ENCODE data around the gene CYP2B6.

CYP2B6 gene

GRCh38 chr19:40954573-40954972 is 36.5 kb upstream of the CYP2B6 start:
- no peaks in the 10 kb centered on the region for H3K9me2 ChIP-seq (replicated peaks; ENCODE audit: insufficient read depth, low read length)
- no peak for DNase-seq
- no peaks in the 10 kb centered on the region for H3K9me3 ChIP-seq (replicated peaks; ENCODE audit: insufficient read depth, low read length)
- H3F3A ChIP-seq (ENCODE audit: insufficient read depth, low read length), result no peaks in the 10 kb centered on the region
- H3K79me2 ChIP-seq (ENCODE audit: low read length), result no peaks in the 10 kb centered on the region
- H2AFZ ChIP-seq (ENCODE audit: low read length), result no peak overlapping the region
- H3K27me3 ChIP-seq (replicated peaks; ENCODE audit: insufficient read depth, low read length), result peaks cover 58% of the 10 kb centered on the region
- H3K4me1 ChIP-seq (ENCODE audit: low read length), result no peaks in the 10 kb centered on the region
- H3K27ac ChIP-seq (ENCODE audit: low read length), result no peak overlapping the region
- no peaks in the 10 kb centered on the region for H3K36me3 ChIP-seq (replicated peaks; ENCODE audit: insufficient read depth, low read length)
- H3K9ac ChIP-seq (ENCODE audit: low read length), result no peak overlapping the region
- no peak overlapping the region for H3K4me2 ChIP-seq (ENCODE audit: low read depth, low read length)
- H4K20me1 ChIP-seq (ENCODE audit: insufficient read depth, low read length), result no peaks in the 10 kb centered on the region
- H3K4me3 ChIP-seq (ENCODE audit: low read length), result no peak overlapping the region
- TF ChIP-seq EZH2phosphoT487 (IDR thresholded peaks at IDR 0.05; ENCODE audit: low read length) (no peak), EZH2 (optimal IDR thresholded peaks at IDR 0.05; ENCODE audit: low read depth, low read length) (no peak)
- TF ChIP-seq, protein P1, sequence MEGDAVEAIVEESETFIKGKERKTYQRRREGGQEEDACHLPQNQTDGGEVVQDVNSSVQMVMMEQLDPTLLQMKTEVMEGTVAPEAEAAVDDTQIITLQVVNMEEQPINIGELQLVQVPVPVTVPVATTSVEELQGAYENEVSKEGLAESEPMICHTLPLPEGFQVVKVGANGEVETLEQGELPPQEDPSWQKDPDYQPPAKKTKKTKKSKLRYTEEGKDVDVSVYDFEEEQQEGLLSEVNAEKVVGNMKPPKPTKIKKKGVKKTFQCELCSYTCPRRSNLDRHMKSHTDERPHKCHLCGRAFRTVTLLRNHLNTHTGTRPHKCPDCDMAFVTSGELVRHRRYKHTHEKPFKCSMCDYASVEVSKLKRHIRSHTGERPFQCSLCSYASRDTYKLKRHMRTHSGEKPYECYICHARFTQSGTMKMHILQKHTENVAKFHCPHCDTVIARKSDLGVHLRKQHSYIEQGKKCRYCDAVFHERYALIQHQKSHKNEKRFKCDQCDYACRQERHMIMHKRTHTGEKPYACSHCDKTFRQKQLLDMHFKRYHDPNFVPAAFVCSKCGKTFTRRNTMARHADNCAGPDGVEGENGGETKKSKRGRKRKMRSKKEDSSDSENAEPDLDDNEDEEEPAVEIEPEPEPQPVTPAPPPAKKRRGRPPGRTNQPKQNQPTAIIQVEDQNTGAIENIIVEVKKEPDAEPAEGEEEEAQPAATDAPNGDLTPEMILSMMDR (IDR thresholded peaks at IDR 0.05; ENCODE audit: low read length), result no peak

DNA sequence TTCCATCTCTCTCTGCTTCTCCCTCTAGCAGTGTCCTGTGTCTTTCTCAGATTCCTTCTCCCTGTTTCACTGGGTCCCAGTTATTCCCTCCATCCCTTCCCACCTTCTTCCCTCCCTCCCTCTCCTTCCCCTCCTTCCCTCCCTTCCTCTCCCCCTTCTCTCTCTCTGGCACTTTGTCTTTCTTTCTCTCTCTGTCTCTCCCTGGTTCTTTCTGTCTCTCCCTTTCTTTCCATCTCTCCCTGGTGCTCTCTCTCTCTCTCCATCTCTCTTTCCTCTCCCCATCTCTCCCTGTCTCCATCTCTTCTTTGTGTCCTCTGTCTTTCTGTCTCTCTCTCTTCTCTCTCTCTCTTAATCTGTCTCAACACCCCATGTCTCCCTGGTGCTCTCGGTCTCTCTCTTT is 31.7 kb upstream of the CYP2B6 start:
- H3K9me2 ChIP-seq (replicated peaks; ENCODE audit: insufficient read depth, low read length), result no peaks in the 10 kb centered on the region
- no peak overlapping the region for H3K4me3 ChIP-seq (ENCODE audit: low read length)
- no peaks in the 10 kb centered on the region for H3F3A ChIP-seq (ENCODE audit: insufficient read depth, low read length)
- H2AFZ ChIP-seq (ENCODE audit: low read length), result no peak overlapping the region
- no peak overlapping the region for H3K9ac ChIP-seq (ENCODE audit: low read length)
- H3K79me2 ChIP-seq (ENCODE audit: low read length), result no peaks in the 10 kb centered on the region
- no peaks in the 10 kb centered on the region for H3K9me3 ChIP-seq (replicated peaks; ENCODE audit: insufficient read depth, low read length)
- H3K27ac ChIP-seq (ENCODE audit: low read length), result no peak overlapping the region
- H3K27me3 ChIP-seq (replicated peaks; ENCODE audit: insufficient read depth, low read length), result peaks cover 66% of the 10 kb centered on the region
- H4K20me1 ChIP-seq (ENCODE audit: insufficient read depth, low read length), result no peaks in the 10 kb centered on the region
- no peak overlapping the region for H3K4me2 ChIP-seq (ENCODE audit: low read depth, low read length)
- no peak for DNase-seq
- TF ChIP-seq EZH2 (optimal IDR thresholded peaks at IDR 0.05; ENCODE audit: low read depth, low read length) (no peak), EZH2phosphoT487 (IDR thresholded peaks at IDR 0.05; ENCODE audit: low read length) (no peak)
- TF ChIP-seq, protein P1 (IDR thresholded peaks at IDR 0.05; ENCODE audit: low read length), result no peak
- no peaks in the 10 kb centered on the region for H3K4me1 ChIP-seq (ENCODE audit: low read length)
- H3K36me3 ChIP-seq (replicated peaks; ENCODE audit: insufficient read depth, low read length), result no peaks in the 10 kb centered on the region

DNA sequence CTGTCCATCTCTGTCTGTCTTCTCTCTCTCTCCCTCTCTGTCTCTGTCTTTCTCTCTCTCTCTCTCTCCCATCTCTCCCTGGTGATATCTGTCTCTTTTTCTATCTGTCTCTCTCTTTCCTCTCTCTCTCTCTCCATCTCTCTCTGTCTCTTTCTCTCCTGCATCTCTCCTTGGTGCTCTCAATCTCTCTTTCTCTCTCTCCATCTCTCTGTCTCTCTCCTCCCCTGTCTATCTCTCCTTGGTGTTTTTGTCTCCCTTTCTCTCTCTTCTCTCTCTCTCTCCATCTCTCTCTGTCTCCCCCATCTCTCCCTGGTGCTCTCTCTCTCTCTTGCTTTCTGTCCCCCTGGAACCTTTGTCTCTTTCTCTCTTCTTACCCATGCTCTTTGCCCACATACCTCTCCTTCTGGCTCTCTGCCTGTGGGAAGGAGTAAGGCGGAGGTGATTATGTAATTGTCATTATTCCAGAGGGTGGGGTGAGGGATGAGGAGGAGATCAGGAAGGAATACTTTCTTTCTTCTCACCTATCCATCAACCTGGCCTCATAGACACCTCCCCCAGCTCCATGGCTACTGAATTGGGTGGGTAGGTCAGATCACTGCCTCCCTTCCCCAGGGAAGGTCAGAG is 30.9 kb upstream of the CYP2B6 start:
- DNase-seq, result no peak
- TF ChIP-seq EZH2phosphoT487 (IDR thresholded peaks at IDR 0.05; ENCODE audit: low read length), result no peak
- TF ChIP-seq, protein P1 (IDR thresholded peaks at IDR 0.05; ENCODE audit: low read length), result no peak
- TF ChIP-seq EZH2 (optimal IDR thresholded peaks at IDR 0.05; ENCODE audit: low read depth, low read length), result no peak
- H3K27me3 ChIP-seq (replicated peaks; ENCODE audit: insufficient read depth, low read length), result peaks cover 58% of the 10 kb centered on the region
- H3K9ac ChIP-seq (ENCODE audit: low read length), result no peak overlapping the region
- H3K4me2 ChIP-seq (ENCODE audit: low read depth, low read length), result no peak overlapping the region
- H4K20me1 ChIP-seq (ENCODE audit: insufficient read depth, low read length), result no peaks in the 10 kb centered on the region
- no peak overlapping the region for H2AFZ ChIP-seq (ENCODE audit: low read length)
- no peak overlapping the region for H3K27ac ChIP-seq (ENCODE audit: low read length)
- H3K4me1 ChIP-seq (ENCODE audit: low read length), result no peaks in the 10 kb centered on the region
- no peaks in the 10 kb centered on the region for H3K9me2 ChIP-seq (replicated peaks; ENCODE audit: insufficient read depth, low read length)
- no peaks in the 10 kb centered on the region for H3F3A ChIP-seq (ENCODE audit: insufficient read depth, low read length)
- H3K9me3 ChIP-seq (replicated peaks; ENCODE audit: insufficient read depth, low read length), result no peaks in the 10 kb centered on the region
- H3K4me3 ChIP-seq (ENCODE audit: low read length), result no peak overlapping the region
- no peaks in the 10 kb centered on the region for H3K36me3 ChIP-seq (replicated peaks; ENCODE audit: insufficient read depth, low read length)
- H3K79me2 ChIP-seq (ENCODE audit: low read length), result no peaks in the 10 kb centered on the region

Measured in MM.1S (cell line).